PC-3 (cell line): Measurements from ENCODE around the gene BAAT.

Source experiments
- EZH2 ChIP-seq: fragments of 300-600 bp; sonication (generic); IDR thresholded peaks from one replicate; pipeline ENCODE4 v1.6.1; 2017; ENCODE audit warnings: antibody characterized with exemption, mild to moderate bottlenecking, low read length; ENCODE audit not compliant: unreplicated experiment
- TF ChIP-seq, protein P1 (sequence below): fragments of 300-600 bp; sonication (generic); conservative IDR thresholded peaks from 2 replicates; pipeline ENCODE4 v1.5.1; 2017; ENCODE audit warnings: antibody characterized with exemption, low read depth, mild to moderate bottlenecking, low read length

DNA sequence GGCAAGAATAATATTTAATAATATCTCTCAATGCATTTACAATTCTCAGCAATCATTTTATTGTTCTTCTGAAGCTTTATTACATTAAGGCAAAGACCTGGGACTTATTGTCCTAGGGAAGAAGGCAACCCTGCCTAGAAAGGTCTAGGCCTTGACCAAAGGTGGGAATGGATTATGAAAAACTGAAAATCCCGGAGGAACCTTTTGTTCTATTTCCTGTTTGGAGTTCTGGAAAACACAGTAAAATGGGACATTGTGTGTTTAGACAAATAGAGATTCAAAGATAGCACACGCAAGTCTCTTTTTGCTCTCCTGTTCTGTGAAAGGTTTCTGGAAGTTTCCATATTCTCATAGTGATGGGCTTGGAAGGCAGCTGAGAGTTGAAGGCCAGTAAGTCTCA lies 31.1 kb downstream of the BAAT start:
- no peak for TF ChIP-seq EZH2
- TF ChIP-seq, protein P1, sequence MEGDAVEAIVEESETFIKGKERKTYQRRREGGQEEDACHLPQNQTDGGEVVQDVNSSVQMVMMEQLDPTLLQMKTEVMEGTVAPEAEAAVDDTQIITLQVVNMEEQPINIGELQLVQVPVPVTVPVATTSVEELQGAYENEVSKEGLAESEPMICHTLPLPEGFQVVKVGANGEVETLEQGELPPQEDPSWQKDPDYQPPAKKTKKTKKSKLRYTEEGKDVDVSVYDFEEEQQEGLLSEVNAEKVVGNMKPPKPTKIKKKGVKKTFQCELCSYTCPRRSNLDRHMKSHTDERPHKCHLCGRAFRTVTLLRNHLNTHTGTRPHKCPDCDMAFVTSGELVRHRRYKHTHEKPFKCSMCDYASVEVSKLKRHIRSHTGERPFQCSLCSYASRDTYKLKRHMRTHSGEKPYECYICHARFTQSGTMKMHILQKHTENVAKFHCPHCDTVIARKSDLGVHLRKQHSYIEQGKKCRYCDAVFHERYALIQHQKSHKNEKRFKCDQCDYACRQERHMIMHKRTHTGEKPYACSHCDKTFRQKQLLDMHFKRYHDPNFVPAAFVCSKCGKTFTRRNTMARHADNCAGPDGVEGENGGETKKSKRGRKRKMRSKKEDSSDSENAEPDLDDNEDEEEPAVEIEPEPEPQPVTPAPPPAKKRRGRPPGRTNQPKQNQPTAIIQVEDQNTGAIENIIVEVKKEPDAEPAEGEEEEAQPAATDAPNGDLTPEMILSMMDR = no peak
